ENCODE measurements around the gene PLSCR4.
A peak's percentile ranks its signal among the peaks of the same experiment; 100 is the strongest.

PLSCR4 gene

GRCh38 chr3:146191051-146191450 lies 59.9 kb downstream of the PLSCR4 start:
- no peak for DNase-seq (ENCODE audit: low spot score)

DNA sequence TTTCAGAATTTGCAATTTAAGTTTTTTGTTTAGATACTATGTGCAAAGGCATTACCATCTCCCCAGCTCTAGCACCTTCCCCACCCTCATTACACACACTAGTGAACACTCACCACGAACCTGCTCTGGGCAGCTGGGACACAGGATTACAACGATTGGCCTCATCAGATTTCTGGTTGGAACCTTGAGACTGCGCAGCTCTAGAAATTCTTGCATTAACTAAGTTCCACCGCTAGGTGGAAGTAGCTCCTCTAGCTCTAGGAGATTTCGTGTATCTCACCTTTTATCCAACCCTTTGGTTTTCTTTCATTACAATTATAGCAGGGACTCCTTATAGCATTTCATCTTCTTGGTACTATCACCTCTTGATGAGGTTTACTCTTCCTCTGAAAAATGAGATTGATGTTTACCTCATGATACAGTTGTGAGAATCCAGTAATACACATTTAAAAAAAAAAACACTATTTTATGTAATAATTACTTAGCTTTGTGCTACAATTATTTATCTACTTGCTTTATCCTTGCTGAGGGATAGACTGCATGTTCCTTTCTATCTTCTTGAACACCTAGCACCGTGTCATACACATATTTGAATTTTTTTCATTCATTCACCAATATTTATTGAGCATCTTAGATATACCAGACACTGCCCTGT lies 61.3 kb downstream of the PLSCR4 start:
- peak; percentile 27 for DNase-seq (ENCODE audit: low spot score)

DNA sequence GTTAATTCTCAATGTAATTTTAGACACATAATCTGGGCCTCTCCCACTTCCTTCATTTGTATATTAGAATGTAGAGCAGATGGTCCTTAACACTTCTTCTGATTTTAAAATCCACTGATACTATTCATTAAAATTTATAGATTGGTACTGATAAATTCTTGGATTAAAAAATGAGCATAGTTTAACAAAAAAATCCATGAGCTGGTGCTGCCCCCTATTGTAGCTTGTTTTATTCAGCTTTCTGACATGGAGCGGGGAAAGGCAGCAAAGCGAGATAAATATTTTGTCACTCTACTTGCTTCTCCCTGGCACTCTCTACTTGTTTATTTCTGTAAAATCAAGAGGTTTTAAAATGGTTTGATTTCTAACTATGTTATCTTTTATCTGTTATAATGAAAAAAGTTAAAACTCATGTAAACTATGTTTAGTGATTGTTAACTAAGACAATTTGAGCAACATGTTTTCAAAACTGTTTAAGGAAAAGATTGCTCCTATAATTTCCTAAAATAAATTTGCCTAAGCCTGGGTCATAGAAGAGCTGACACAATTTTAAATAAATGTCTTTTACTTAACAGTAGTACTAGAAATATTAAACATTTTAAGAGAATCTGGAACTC lies 63.5 kb downstream of the PLSCR4 start:
- DNase-seq (ENCODE audit: low spot score): no peak

GRCh38 chr3:146184241-146185015 lies 66.5 kb downstream of the PLSCR4 start:
- no peak for DNase-seq (ENCODE audit: low spot score)

DNA sequence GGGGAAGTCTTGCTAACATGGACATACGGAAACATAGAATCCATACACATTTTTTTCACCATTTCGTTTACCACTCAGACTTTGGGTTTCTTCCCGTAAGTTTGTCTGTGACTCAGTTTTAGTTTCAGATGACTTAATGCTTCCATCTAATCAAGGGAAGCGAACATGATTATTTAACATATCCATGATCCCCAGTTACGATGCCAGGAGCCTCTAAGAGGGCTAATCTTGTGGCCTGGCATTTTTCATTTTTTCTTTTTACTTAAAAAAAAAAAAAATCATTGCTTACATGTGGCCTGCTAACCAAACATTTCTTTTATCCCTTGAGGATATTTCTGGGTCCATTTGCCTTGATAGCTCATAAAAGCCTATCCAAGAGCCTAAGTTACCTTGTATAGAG lies 69.7 kb downstream of the PLSCR4 start:
- no peak for DNase-seq (ENCODE audit: low spot score)

GRCh38 chr3:146180376-146180775 lies 70.5 kb downstream of the PLSCR4 start:
- no peak for DNase-seq (ENCODE audit: low spot score)

- no peak for DNase-seq (ENCODE audit: low spot score)
Measured at GRCh38 chr3:146178006-146178689, 72.8 kb downstream of the PLSCR4 start.

GRCh38 chr3:146177519-146177918 lies 73.4 kb downstream of the PLSCR4 start:
- no peak for DNase-seq (ENCODE audit: low spot score)

DNA sequence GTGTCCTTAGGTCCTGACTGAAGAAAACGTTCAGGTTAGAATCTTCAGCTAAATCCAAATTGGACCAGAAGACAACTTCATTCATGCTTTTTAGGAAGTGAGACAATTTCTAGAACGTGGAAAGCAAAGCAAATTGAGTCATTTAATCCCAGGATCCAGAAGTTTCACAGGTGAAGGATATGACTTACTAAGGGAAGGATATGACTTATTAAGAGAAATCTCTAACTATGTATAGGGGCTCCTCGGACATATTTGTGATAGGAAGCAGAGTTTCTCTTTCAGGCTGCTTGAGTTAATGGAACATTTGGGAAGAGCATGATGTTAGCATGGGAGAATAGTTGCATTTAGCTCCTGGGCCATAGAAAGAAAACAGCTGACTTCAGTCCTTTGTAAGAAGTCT lies 73.8 kb downstream of the PLSCR4 start:
- DNase-seq (ENCODE audit: low spot score): no peak

DNA sequence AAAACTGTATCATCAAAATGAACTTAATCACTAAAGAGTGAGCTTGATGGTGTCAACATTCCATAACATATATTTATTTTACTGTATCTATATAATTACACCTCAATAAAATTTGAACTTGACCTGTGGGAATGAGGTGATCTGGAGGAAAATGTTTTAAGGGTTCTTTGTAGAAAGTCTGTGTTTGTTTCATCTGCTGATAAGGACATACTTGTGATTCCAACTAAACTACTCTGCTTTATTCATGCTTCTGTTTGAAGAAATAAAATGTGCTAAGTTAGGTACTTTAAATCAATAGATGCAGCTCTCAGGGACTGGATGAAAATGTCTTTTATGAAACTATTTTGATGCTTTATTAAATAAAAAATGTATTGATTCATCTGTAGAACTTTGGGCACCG lies 78.3 kb downstream of the PLSCR4 start:
- no peak for DNase-seq (ENCODE audit: low spot score)

DNA sequence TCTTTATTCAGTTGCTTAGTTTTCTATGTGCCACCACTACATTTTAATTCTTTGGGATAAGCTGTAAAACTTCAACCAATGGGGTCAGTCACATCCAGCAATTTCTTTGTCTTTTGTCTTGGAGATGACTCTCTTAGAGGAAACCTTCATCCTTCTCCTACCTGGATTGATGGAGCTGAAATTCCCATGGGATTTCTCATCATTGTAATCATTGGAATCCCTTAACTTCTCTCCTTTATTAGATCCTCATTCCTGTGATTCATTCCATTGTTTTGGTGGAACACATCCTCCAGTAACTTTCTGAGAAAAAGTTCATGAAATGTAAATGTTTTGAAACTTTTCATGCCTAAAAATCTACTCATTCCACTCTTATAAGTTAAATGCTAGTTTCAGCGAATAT lies 80.3 kb downstream of the PLSCR4 start:
- no peak for DNase-seq (ENCODE audit: low spot score)

GRCh38 chr3:146169891-146170290 lies 81.0 kb downstream of the PLSCR4 start:
- no peak for DNase-seq (ENCODE audit: low spot score)

GRCh38 chr3:146166826-146167225 lies 84.1 kb downstream of the PLSCR4 start:
- DNase-seq (ENCODE audit: low spot score): no peak

- no peak for DNase-seq (ENCODE audit: low spot score)
Measured at GRCh38 chr3:146166415-146166821, 84.5 kb downstream of the PLSCR4 start.

DNA sequence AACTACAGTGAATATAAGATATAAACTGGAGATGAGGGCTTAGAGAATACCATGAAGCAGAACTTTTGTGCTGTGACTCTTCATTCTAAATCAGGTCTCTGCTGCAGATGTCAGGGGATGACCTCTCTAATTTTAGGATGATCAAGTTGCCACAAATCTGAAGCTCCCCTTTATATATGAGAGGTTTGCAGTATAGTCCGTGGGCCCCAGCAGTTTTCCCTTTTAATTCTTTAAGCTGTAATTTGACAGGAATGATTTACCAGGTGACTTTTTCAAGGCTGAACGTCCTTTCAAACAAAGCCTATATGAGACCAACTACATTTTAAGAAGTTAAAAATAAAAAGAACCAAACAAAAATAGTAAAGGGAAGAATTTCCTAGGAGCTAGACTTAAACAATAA lies 85.0 kb downstream of the PLSCR4 start:
- no peak for DNase-seq (ENCODE audit: low spot score)

DNA sequence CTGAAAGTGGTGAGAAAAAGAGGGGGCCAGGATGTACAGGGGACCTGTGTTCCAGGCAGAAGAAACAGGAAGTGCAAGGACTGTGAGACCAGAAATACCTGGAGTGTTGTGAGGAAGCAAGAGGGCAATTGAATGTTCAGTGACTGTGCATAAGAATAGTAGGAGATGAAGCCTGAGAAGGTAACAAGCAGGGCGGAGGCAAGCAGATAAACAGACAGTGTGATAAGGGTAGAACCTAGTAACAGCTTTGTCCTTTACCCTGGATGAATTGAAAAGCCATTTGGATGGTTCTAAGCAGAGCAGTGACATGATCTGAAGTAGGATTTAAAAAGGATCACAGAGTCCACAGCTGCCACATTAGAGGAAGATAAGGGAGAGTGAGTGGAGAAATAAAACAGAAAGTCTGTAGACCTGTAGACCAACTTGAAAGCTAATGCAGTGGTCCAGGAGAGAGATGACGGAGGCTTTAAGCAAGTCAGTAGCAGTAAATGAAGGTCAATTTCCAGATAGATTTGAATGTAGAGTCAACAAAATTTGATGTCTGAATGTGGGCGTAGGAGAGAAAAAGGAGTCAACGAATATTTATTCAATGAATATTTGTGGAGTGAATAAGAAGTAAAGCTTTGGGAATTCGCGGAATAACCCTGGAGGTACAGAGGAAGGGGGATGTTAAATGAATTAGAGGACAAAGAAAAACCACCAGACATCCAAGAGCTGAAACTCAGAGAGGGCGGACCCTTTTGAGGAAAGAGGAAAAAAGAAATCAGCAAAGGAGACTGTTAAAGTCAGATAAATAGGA lies 85.7 kb downstream of the PLSCR4 start:
- no peak for DNase-seq (ENCODE audit: low spot score)

DNA sequence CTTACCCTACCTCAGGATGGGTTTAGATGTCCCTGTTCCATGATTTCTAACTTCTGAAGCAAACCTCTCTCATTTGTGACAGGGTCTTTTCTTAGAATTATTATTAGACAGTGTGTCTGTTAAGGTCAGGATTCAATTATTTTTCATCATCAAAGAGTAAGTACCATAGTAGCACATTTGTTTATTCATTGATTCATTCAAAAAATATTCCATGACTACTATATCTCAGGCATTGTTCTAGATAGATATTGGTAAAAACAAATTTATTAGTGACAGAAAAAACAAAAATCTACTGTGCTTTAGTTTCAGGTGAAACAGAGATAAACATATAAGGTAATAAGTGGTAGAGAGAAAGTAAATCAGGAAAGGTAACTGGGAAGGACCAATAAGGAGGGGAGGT lies 86.4 kb downstream of the PLSCR4 start:
- no peak for DNase-seq (ENCODE audit: low spot score)

- DNase-seq (ENCODE audit: low spot score): no peak
Measured at GRCh38 chr3:146164071-146164470, 86.8 kb downstream of the PLSCR4 start.

GRCh38 chr3:146163584-146163983 lies 87.3 kb downstream of the PLSCR4 start:
- DNase-seq (ENCODE audit: low spot score): no peak

DNA sequence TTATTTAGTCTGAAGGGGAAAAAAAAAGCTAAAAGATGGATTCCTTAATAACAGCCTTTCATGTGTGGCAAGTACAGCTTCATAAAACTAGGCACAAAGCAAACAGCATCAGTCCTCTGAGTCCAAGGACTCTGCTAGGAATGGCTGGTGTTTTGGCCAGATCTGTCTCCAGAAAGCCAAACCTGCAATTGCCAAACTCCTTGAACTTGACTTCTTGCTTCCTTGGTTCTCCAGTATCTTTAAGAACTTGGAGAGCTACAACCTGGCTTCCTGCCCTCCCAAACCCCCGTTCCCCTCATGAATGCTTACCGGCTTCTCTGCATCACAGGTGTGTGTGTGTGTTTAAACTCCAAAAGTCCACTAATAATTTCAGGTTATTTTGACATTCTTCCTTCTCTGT lies 88.3 kb downstream of the PLSCR4 start:
- no peak for DNase-seq (ENCODE audit: low spot score)

DNA sequence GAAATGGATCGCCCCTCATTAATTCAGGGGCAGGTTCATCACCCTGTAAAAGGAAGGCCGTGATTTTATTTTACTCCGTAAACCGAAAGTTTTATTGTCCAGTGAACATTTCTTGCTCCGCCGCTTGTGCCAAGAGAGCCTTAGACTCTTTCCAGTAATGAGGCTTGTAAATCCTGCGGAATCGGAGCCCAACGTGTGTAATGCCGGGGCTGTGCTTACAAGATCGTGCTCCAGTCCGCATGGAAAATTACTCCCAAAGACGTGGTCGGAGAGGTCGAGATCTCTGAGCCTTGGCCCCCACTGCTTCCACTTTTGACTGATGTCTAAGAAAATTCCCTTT lies 89.3 kb downstream of the PLSCR4 start:
- DNase-seq (ENCODE audit: low spot score): no peak
